ENCODE results near the gene DCAF11.

Gene DCAF11

DNA sequence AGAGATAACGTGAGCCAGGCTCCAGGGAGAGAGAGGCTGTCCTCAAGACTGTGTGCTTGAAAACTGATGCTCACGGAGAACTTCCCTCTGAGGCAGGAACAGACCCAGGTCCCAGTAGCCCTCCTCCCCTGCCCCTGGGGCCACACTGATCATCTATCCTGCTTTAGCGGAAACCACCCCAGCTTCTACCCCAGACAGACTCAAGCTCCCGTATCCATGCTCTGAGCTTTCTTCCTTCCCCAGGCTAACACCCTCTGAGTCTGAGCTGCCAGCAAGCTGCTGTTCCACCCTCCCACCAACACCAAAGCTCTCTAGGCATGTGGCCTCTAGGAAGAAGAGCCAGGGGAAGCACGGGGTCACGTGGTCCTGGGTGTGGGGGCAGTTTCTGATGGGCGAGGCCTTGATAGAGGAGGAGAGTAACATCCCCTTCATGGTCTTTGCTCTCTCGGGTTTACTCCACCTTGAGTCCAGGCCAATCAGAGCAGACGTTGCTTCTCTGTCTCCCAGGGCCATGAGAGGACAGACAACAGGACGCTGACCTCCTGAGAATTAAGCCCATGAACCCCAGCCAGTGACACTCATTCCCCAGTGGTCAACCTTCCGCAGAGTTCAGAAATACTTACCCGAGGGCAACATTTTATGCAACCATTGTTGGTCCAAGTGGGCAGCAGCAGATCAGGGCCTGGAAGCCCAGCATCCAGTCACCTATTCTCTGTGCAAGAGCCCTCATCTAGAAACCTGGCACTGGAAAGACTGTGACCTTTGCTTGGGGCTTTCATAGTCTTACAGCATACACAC lies 19.1 kb upstream of the DCAF11 start:
- peak overlapping the region; percentile 93 for H2AFZ ChIP-seq
- no peaks in the 10 kb centered on the region for H3K9me3 ChIP-seq (ENCODE audit: control insufficient read depth, low read length)
- peak overlapping the region; percentile 98 for H3K27ac ChIP-seq
- peak overlapping the region; percentile 95 for H3K4me3 ChIP-seq (ENCODE audit: low read depth, low read length)
- peaks cover 11% of the 10 kb centered on the region for H3K79me2 ChIP-seq
- no peak for TF ChIP-seq CTCF (IDR thresholded peaks at IDR 0.05)
- peaks cover 23% of the 10 kb centered on the region for H3K4me1 ChIP-seq
- no peaks in the 10 kb centered on the region for H3K36me3 ChIP-seq (ENCODE audit: control insufficient read depth, insufficient read depth, low read length)
- peak overlapping the region; percentile 88 for H3K9ac ChIP-seq
- H3K4me2 ChIP-seq (ENCODE audit: low read length) = peak overlapping the region; percentile 100
- H3K27me3 ChIP-seq (ENCODE audit: control insufficient read depth, insufficient read depth, low read length) = no peaks in the 10 kb centered on the region

- Histone ChIP-seq H3K36me3 (ENCODE audit: control insufficient read depth, insufficient read depth, low read length) (no peaks in the 10 kb centered on the region), H3K4me1 (peaks cover 23% of the 10 kb centered on the region), H3K4me2 (ENCODE audit: low read length) (no peak overlapping the region), H3K27ac (peak overlapping the region; percentile 98), H3K9me3 (ENCODE audit: control insufficient read depth, low read length) (no peaks in the 10 kb centered on the region), H3K9ac (no peak overlapping the region), H2AFZ (no peak overlapping the region), H3K4me3 (ENCODE audit: low read depth, low read length) (no peak overlapping the region), H3K27me3 (ENCODE audit: control insufficient read depth, insufficient read depth, low read length) (no peaks in the 10 kb centered on the region), H3K79me2 (peaks cover 11% of the 10 kb centered on the region)
- TF ChIP-seq CTCF (IDR thresholded peaks at IDR 0.05) = no peak
Observed at GRCh38 chr14:24096545-24097181, 17.9 kb upstream of the DCAF11 start.

- Histone ChIP-seq H3K4me2 (ENCODE audit: low read length) (no peak overlapping the region), H3K79me2 (peaks cover 14% of the 10 kb centered on the region), H3K4me3 (ENCODE audit: low read depth, low read length) (no peak overlapping the region), H3K4me1 (peaks cover 23% of the 10 kb centered on the region), H2AFZ (no peak overlapping the region), H3K9me3 (ENCODE audit: control insufficient read depth, low read length) (no peaks in the 10 kb centered on the region), H3K27me3 (ENCODE audit: control insufficient read depth, insufficient read depth, low read length) (no peaks in the 10 kb centered on the region), H3K27ac (peak overlapping the region; percentile 62), H3K9ac (no peak overlapping the region), H3K36me3 (ENCODE audit: control insufficient read depth, insufficient read depth, low read length) (no peaks in the 10 kb centered on the region)
- no peak for TF ChIP-seq CTCF (IDR thresholded peaks at IDR 0.05)
Observed at GRCh38 chr14:24098229-24098926, 16.2 kb upstream of the DCAF11 start.

GRCh38 chr14:24098927-24099813 lies 15.4 kb upstream of the DCAF11 start:
- Histone ChIP-seq H3K27me3 (ENCODE audit: control insufficient read depth, insufficient read depth, low read length) (no peaks in the 10 kb centered on the region), H3K9ac (no peak overlapping the region), H3K27ac (peak overlapping the region; percentile 62), H3K79me2 (peaks cover 18% of the 10 kb centered on the region), H3K36me3 (ENCODE audit: control insufficient read depth, insufficient read depth, low read length) (no peaks in the 10 kb centered on the region), H2AFZ (peak overlapping the region; percentile 34), H3K4me1 (peaks cover 18% of the 10 kb centered on the region), H3K4me3 (ENCODE audit: low read depth, low read length) (no peak overlapping the region), H3K4me2 (ENCODE audit: low read length) (no peak overlapping the region), H3K9me3 (ENCODE audit: control insufficient read depth, low read length) (no peaks in the 10 kb centered on the region)
- no peak for TF ChIP-seq CTCF (IDR thresholded peaks at IDR 0.05)
